SK-N-MC (cell line): ENCODE measurements around the gene RREB1.

Source experiments
- FOXP2 ChIP-seq: optimal IDR thresholded peaks from 2 replicates; pipeline ENCODE3; 2011; ENCODE audit warnings: mild to moderate bottlenecking, moderate library complexity; ENCODE audit not compliant: insufficient read depth; ENCODE audit errors: extremely low read length, control extremely low read depth
- POLR2AphosphoS5 ChIP-seq: IDR thresholded peaks from 2 replicates; pipeline ENCODE4 v1.6.1; 2012; ENCODE audit warnings: mild to moderate bottlenecking, low read depth, low read length, borderline replicate concordance

GRCh38 chr6:7236306-7237209 lies 128.8 kb downstream of the RREB1 start:
- no peak for TF ChIP-seq FOXP2
- TF ChIP-seq POLR2AphosphoS5: no peak
